Mammary epithelial cell (primary cell): ENCODE data around the gene BBS9.

ENCODE experiments used
- CTCF ChIP-seq, 2 donors: IDR thresholded peaks in 1 of 2; conservative IDR thresholded peaks in 1 of 2; 2 replicates each; pipeline ENCODE4 v1.5.1; 2011 to 2012; ENCODE audit warnings: inconsistent platforms in 2 of 2, low read length in 2 of 2, mild to moderate bottlenecking in 2 of 2, control low read depth in 1 of 2, low read depth in 1 of 2; ENCODE audit not compliant: insufficient read depth in 1 of 2; ENCODE audit errors: extremely low read depth in 1 of 2
- EZH2 ChIP-seq: IDR thresholded peaks from 2 replicates; pipeline ENCODE4 v1.6.1; 2012; ENCODE audit warnings: low read length, inconsistent platforms, borderline replicate concordance

- TF ChIP-seq CTCF (conservative IDR thresholded peaks at IDR 0.05 in 1 of 2, IDR thresholded peaks at IDR 0.05 in 1 of 2; ENCODE audit: extremely low read depth in 1 of 2, insufficient read depth in 1 of 2, low read depth in 1 of 2, low read length in 2 of 2) (no peak), EZH2 (no peak)
Observed at GRCh38 chr7:33509206-33509605, 379.8 kb downstream of the BBS9 start.
